KMS-11 (cell line): ENCODE results near the gene ANKLE2.

Experiments
- H2AFZ ChIP-seq: fragments of 200-600 bp; sonication (generic); 2 replicates; pipeline ENCODE4 v1.6.1; 2016; ENCODE audit warnings: antibody characterized with exemption, mixed run types, low read depth
- H3K27ac ChIP-seq: fragments of 200-600 bp; sonication (generic); 2 replicates; pipeline ENCODE4 v1.6.1; 2016; ENCODE audit warnings: mild to moderate bottlenecking, mixed run types
- H3K27me3 ChIP-seq: fragments of 200-600 bp; sonication (generic); 2 replicates; pipeline ENCODE4 v1.6.1; 2017; ENCODE audit warnings: mild to moderate bottlenecking, low read depth, mixed run types, moderate library complexity; ENCODE audit not compliant: insufficient read depth
- H3K36me3 ChIP-seq: fragments of 200-600 bp; sonication (generic); 2 replicates; pipeline ENCODE4 v1.6.1; 2017; ENCODE audit warnings: mild to moderate bottlenecking, mixed run types; ENCODE audit not compliant: insufficient read depth
- H3K4me1 ChIP-seq: fragments of 200-600 bp; sonication (generic); 2 replicates; pipeline ENCODE4 v1.6.1; 2016; ENCODE audit warnings: mild to moderate bottlenecking, low read depth, mixed run types; ENCODE audit not compliant: poor library complexity, severe bottlenecking
- H3K4me2 ChIP-seq: fragments of 200-600 bp; sonication (generic); 2 replicates; pipeline ENCODE4 v1.7.0; 2016; ENCODE audit warnings: mild to moderate bottlenecking, mixed run types
- H3K4me3 ChIP-seq: fragments of 200-600 bp; sonication (generic); IDR thresholded peaks from 2 replicates; pipeline ENCODE4 v1.6.1; 2017; ENCODE audit warnings: low read depth, low read length, mixed read lengths; ENCODE audit not compliant: insufficient read depth
- H3K79me2 ChIP-seq: fragments of 200-600 bp; sonication (generic); 2 replicates; pipeline ENCODE4 v1.6.1; 2016; ENCODE audit warnings: low read depth, mixed run types; ENCODE audit not compliant: insufficient read depth
- H3K9ac ChIP-seq: fragments of 200-600 bp; sonication (generic); 2 replicates; pipeline ENCODE4 v1.6.1; 2016; ENCODE audit warnings: mild to moderate bottlenecking, mixed run types
- H4K20me1 ChIP-seq: fragments of 200-600 bp; sonication (generic); 2 replicates; pipeline ENCODE4 v1.6.1; 2016; ENCODE audit warnings: mild to moderate bottlenecking, mixed run types; ENCODE audit not compliant: insufficient read depth
- CTCF ChIP-seq: fragments of 200-600 bp; sonication (generic); conservative IDR thresholded peaks from 2 replicates; pipeline ENCODE4 v1.6.1; 2017; ENCODE audit warnings: low read depth, mild to moderate bottlenecking, antibody characterized with exemption, low read length, moderate library complexity, mixed read lengths

The ANKLE2 gene

GRCh38 chr12:132775502-132776229, 14.0 kb upstream of the ANKLE2 start:
- Histone ChIP-seq H3K27ac (no peak overlapping the region), H3K9ac (no peak overlapping the region)

GRCh38 chr12:132774646-132775275, 13.1 kb upstream of the ANKLE2 start:
- no peak for TF ChIP-seq CTCF
- H2AFZ ChIP-seq, result no peak overlapping the region
- no peak overlapping the region for H3K4me2 ChIP-seq
- no peaks in the 10 kb centered on the region for H4K20me1 ChIP-seq
- no peaks in the 10 kb centered on the region for H3K4me1 ChIP-seq
- no peaks in the 10 kb centered on the region for H3K36me3 ChIP-seq
- no peak overlapping the region for H3K9ac ChIP-seq
- H3K27me3 ChIP-seq, result no peaks in the 10 kb centered on the region
- H3K4me3 ChIP-seq, result no peak overlapping the region
- no peak overlapping the region for H3K27ac ChIP-seq
- H3K79me2 ChIP-seq, result no peaks in the 10 kb centered on the region

More at GRCh38 chr12:132775502-132776229, 14.0 kb upstream of the ANKLE2 start:
- Histone ChIP-seq H3K36me3 (no peaks in the 10 kb centered on the region), H3K4me1 (no peaks in the 10 kb centered on the region), H3K27me3 (no peaks in the 10 kb centered on the region), H4K20me1 (no peaks in the 10 kb centered on the region), H3K4me3 (no peak overlapping the region), H2AFZ (no peak overlapping the region), H3K4me2 (no peak overlapping the region), H3K79me2 (no peaks in the 10 kb centered on the region)
- no peak for TF ChIP-seq CTCF

- no peak overlapping the region for H3K4me2 ChIP-seq
- H2AFZ ChIP-seq, result no peak overlapping the region
- no peaks in the 10 kb centered on the region for H4K20me1 ChIP-seq
- no peaks in the 10 kb centered on the region for H3K27me3 ChIP-seq
- H3K79me2 ChIP-seq, result no peaks in the 10 kb centered on the region
- no peak overlapping the region for H3K4me3 ChIP-seq
- H3K4me1 ChIP-seq, result no peaks in the 10 kb centered on the region
- no peak overlapping the region for H3K9ac ChIP-seq
- no peak overlapping the region for H3K27ac ChIP-seq
- TF ChIP-seq CTCF, result no peak
- H3K36me3 ChIP-seq, result no peaks in the 10 kb centered on the region
Measured at GRCh38 chr12:132774159-132774558, 12.5 kb upstream of the ANKLE2 start.

- no peaks in the 10 kb centered on the region for H4K20me1 ChIP-seq
- H3K4me1 ChIP-seq, result no peaks in the 10 kb centered on the region
- H3K27ac ChIP-seq, result no peak overlapping the region
- H2AFZ ChIP-seq, result no peak overlapping the region
- H3K79me2 ChIP-seq, result no peaks in the 10 kb centered on the region
- H3K4me3 ChIP-seq, result no peak overlapping the region
- no peak overlapping the region for H3K4me2 ChIP-seq
- H3K9ac ChIP-seq, result no peak overlapping the region
- no peak for TF ChIP-seq CTCF
- H3K36me3 ChIP-seq, result no peaks in the 10 kb centered on the region
- H3K27me3 ChIP-seq, result no peaks in the 10 kb centered on the region
Measured at GRCh38 chr12:132773077-132773955, 11.7 kb upstream of the ANKLE2 start.
